Stimulated activated CD8-positive, alpha-beta memory T cell treated with anti-CD3 and anti-CD28 coated beads, Interleukin-4, amount 100 ng/mL, for 4 hours (primary cell): ENCODE data around the gene LSAMP.

Experiments
- DNase-seq, 2 donors: peaks; one replicate each; pipeline ENCODE4 v3.0.0-alpha.2; 2020; ENCODE audit warnings: low read depth in 2 of 2, low spot score in 1 of 2

Gene LSAMP

DNA sequence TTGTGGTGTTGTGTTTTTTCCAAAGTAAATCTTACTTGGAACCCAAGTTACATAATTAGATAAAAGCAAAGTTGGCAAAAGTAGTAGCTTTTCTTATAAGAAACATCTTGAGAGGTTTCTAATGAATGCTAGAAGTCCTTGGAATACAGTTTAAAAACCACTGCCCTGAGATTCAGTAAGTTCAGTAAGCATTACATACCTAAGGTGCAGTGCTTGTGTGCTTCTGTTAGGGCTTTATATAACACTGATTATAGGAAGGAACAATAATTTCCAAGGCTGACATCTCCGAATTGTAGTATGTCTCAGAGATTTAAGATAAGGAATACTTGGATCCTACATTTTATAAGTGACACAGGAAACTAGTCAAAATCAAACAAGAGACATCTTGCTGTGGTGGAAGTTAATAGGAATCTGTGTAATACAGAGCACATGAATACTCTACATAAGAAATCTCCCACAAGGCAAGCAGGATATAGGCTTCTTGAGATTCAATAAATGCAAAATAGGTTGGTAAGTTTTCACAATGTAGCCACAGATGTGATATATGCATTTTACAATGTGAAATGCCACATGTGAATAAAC is 268.2 kb downstream of the LSAMP start:
- DNase-seq, result no peak

DNA sequence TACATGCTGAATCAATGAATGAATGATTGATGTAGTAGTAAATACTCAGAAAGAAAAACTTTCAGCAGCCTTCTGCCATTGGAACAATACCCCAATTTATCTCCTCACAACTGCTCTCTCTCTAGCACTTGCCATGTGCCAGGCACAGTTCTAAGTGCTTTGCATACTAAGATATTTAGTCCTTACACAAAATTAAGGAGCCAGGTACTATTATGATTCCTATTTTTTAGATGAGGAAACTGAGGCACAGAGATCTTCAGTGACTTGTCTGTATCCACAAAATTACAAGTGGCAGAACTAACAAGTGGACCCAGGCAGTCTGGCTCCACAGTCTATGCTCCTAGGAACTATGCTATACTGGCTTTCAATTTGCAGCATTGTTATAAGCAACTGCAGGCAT is 279.2 kb downstream of the LSAMP start:
- no peak for DNase-seq

DNA sequence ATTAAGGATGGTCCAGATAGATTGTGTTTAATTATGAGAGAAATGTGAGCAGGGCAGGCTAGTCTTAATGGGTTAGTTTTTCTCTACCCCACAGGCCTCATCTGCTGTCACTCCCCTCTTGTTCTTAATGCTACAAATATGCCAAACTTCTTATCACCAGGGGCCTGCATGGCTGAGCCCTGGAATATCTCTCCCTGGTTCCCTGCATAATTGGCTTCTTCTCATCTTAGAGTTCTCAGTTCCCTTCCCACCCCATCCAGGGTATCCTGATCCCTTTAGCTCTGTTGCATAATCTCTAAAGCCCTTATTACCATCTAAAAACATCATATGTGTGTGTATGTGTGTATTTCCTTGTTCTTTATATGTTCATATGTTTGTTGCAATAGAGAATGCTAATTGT is 279.6 kb downstream of the LSAMP start:
- no peak for DNase-seq

DNA sequence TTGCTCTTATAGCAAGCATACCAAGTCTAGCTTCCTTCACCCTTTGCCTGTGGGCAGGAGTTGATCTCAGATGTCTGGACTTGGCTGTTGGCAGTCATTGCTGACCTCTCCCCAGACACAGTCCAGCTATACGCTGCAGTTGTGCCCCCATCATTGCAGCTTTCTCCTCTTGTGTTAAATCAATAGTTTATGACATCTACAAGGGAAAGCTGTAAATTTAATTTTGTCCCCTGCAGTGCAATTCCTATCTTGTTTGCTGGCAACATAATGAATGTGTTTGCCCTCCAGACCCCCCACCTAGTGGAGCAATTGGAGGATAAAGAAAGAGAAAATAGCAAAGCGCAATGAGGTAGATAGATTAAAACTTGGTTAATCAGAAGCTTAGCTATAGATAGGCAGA is 280.2 kb downstream of the LSAMP start:
- DNase-seq, result no peak

DNA sequence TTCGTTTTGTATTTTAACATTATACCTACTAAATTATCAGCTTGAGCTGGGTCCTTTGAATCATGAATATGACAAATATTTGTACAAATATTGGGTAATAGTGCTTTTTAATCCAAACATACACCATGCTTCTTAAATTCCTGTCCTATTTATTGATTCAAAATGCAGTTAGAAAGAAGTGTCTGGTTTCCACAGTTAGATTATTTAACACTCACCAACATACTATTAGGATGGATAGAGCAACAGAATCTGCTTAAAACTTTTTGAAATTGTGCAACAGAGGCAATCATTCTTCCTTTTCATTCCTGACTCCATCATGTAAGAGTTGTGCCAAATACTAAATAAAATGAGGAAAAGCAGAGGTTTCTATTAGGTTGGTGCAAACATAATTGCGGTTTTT is 281.2 kb downstream of the LSAMP start:
- DNase-seq, result no peak

DNA sequence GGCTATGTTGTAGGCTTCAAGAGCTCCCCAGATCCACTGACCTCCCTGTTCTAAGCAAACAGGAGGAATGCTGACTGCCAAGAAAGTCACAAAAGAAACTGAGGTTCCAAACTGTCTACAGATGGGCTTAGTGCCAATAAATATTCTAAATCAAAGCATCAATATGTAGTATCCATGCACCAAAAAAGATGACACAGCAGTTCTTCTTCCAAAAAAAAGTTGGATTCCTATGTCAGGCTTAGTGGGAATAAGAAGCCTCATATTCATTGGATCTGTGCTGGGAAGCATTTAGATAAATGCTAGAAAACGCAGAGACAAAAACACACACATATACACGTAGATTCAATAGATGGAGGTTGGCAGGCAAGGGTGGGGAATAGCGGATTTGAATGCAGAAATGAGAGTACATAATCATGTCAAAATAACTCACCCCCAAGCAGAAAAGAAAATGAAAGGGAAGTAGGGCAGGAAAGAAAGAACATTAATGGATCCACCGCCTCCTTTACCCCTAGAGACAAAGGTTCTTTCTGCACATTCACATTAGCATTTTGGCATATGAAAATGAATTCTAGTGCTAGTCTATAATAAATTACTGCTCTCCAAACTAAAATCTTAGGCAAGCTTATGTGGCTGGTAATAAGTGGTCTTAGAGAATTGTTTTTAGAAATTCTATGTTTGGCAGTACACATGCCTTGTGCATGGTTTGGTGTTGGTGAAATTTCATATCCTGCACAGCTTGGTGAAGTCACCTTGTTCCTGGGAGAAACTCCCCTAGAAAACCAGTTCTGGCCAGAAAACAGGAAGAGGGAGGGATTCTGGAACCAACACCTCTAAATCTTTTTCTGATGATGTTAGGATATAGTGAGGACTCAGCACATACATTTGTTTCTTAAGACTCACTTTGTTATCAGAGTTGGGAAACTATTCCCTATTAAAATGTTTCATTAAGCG is 283.4 kb downstream of the LSAMP start:
- no peak for DNase-seq

DNA sequence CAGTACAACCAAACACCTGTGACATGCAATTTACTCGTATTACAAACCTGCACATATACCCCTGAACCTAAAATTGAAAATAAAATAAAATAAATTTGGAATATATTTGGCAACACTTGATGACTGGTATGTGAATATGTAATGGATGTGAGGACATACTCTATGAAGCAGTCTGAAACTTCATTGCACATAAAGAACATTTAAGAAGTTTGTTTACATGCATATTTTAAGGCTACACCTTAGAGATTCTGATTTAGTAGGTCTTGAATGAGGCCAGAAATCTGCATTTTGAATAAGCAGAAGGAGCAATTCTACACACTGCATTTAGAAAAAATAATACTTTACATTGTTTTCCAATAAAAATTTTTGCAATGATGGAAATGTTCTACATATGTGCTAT is 284.7 kb downstream of the LSAMP start:
- DNase-seq, result no peak

DNA sequence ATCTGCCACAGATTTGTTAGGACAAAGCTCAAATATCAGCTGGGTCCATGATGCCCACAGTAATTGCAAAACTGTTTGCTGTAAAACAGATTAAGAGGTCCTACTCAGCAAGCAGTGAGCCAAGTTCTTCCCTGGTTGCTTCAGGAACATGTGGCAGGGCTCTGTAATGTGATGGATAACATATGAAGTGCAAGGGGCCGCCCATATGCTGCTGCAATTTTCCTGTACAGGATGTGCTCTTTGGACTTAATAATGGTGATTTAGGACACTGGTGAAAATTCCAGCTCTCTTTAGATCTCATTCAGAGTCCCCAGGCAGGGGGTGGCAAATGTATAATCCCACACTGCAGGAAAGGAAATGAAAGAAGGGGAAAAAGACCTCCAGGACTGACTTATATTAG is 289.4 kb downstream of the LSAMP start:
- DNase-seq, result no peak

DNA sequence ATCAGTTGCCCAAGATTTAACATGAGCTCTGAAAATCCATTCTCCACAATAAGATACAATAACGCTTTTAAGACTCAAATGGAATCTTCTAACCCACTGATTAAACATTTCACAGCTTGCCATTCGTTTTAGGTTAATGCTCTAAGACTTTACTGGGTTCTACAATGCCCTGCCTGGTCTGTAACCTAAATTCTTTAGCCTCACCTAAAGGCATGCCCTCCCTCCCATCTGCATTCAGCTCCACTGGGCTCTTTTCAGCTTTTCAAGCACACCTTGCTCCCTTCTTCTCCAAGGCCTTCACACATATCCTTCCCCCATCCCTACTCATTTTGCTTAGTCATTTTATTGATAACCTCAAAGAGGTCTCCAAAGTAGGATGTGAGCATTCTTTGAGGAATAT is 290.9 kb downstream of the LSAMP start:
- no peak for DNase-seq

DNA sequence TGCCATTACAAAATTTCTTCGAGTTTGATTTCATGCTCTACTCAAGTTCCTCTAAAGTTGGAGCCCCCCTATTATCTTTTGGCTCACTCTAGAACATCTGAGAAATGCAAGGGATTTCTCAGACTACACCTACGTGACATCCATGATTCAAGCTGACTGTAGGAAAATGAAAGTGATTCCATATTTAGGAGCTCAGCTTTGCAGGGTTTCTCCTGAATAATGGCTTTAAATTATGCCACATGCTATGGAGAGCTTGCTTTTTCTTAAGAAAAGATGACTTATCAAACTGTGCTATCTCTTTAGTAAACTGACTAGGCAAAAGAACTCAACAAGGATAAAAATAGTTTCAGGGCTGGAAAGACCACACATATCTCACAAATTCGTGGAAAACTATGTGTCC is 292.1 kb downstream of the LSAMP start:
- DNase-seq, result no peak

DNA sequence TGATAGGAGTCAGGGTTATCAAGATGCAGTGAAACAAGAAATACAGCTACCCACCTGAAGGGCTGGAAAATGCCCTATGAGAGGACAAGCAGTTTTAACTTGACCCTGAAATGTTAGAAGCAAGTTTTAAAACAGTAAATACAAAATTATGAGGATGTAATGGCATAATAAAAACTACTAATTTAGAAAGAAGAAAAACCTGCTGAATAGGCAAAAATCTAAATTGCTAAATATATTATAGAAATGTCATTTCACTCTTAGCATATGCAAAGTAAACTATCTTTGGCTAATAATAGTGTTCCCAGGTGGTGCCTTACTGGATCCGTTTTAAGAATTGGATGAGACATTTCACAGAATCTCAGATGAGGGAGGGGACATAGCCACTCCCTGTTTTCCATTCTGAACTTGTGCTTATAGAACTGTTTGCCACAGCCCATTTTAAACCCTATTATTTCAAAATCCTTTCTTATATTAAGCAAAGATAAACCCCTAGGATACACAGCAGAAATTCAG is 294.6 kb downstream of the LSAMP start:
- DNase-seq, result no peak

DNA sequence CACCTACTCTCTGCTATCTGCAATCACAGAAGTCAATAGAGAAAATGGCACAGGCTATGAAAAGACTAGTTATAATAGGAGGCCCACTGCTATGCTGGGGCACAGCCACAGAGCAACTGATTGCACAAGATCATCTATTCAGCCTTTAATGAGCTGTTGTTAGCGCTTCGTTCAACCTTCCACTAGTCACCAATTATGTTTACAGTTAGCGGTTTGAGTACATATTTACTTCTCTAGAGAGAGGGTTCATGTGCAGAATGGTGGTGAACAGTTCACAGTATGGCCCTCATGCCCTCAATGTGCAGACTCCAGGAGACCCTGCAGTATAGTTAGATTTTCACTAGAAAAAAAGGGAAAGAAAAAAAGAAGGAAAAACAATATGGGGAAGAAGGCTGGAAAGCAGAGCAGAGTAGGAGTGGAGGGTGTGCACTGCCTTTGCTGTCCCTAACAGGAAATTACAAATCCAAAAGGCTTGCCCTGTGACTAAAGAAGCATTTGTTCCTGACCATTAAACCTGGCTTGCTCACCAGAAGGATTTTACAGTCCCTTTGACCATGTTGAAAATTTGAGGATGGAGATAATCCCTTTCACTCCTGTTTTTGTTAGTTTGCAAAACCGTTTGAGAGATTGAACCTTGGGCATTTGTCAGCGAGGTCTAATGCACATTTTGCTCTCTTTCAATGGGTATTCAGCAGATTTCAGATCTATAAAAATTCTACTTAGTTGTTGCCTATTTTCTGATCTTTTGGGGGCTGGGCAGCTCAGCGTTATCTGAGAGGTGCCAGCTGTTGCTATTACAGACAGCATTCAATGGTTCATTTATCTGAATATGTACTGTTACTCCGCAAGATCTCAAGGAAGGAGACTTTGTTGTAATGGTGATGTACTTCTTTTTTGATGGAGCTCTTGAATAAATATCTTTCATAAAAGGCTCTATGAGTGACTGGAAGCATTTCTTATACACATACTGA is 296.1 kb downstream of the LSAMP start:
- DNase-seq, result no peak

DNA sequence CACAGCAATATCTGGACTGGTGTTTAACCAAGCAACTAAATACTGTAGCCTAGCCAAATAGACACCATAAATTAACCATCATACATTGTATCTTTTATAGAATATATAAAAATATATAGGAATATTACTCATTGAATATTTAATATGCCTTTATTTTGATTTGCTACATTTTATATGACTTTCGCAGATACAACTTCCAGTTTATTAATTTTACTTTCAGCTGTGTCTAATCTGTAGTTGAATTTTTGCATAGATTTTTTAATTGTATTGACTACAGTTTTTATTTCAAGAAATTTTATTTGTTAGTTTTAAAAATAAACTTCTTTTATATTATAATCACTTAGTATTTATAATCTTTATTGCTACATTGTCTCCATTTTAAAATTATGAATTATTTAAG is 299.7 kb downstream of the LSAMP start:
- no peak for DNase-seq

DNA sequence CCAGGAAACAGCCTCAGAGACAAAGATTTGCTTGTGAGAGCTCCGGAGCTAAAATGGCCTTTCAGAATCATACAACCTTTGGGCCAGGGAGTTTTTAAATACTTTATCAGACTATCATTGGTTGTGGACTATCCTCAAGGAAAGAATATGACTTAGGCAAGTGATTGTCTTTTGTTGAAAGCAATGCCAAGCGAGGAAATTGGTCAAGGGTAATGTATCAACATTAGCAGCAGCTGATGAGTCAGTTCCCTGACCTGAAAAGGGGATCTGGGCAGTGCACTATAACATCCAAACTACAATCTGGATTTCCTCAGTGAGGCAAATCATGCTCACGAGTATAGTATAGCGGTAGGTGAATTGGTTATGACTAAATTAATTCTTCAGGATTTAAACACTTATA is 303.6 kb downstream of the LSAMP start:
- DNase-seq, result no peak

DNA sequence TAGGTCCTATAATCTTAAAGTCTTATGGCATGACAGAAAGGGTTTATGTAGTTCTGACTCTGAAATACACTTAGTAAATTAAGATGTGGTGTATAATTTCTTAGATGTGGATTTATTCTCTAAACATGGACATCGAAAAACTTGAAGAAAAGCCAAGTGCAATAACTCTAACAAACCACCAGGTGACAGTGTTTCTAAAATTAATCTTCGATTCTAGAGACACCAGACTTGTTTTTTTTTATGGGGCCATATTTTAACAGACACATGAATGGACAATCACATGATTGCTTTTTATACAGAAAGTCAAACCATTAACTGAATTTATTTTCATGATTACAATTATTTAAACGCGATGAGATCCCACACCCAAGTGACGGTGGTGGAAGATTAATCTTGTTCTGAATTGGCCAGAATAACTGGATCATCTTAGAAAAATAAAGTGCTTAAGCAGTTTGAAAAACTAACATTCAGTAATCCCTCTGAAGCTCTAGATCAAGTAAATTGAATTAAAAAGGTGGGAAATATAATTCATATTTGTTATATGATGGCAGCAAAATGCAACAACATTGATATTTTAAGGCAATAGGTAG is 305.1 kb downstream of the LSAMP start:
- DNase-seq, result no peak

DNA sequence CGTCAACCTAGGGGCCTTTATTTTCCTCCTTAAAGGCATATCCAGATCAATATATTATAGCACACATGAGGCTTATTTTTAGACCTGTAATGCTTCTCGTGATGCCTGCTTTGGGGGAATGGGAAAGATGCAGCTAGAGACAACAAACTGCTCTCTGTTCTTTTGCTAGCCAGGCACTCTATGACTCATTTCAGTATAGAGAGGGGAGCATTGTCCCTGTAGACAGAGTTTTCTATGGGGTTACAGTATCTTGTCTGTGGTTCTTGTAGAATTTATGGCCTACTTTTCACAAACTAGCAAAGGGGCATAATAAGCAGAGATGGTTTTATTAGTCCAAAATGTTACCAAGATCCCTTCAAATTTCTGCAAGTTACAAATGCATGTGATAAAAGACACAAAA is 305.6 kb downstream of the LSAMP start:
- no peak for DNase-seq

DNA sequence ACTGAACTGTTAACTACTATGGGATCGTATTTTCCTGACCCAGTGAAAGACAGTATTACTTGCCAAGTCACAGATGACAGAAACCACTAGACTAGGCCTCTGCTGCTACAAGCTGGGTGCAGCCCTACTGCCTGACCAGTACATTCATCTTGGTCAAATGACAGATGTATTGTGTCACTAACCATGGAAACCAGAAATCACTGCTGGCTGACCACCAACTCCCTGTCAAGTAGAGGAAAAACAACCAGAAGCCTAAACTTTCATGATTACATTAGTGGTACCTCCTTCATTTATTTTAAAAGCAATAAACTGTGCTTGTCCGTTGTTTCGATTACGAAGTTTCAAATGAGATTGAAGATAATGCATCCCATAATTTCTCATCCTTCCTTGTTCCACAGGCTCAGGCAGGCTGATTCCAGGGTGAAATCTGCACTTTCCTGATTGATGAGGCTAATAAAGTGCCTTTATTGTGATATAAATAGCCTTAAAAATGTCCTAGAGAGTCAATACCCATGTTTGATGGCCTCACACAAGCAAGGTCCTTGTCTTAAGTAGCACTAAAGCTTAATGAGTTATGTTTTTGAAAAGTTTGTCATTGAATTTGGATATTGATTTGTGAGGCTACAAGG is 309.7 kb downstream of the LSAMP start:
- no peak for DNase-seq

DNA sequence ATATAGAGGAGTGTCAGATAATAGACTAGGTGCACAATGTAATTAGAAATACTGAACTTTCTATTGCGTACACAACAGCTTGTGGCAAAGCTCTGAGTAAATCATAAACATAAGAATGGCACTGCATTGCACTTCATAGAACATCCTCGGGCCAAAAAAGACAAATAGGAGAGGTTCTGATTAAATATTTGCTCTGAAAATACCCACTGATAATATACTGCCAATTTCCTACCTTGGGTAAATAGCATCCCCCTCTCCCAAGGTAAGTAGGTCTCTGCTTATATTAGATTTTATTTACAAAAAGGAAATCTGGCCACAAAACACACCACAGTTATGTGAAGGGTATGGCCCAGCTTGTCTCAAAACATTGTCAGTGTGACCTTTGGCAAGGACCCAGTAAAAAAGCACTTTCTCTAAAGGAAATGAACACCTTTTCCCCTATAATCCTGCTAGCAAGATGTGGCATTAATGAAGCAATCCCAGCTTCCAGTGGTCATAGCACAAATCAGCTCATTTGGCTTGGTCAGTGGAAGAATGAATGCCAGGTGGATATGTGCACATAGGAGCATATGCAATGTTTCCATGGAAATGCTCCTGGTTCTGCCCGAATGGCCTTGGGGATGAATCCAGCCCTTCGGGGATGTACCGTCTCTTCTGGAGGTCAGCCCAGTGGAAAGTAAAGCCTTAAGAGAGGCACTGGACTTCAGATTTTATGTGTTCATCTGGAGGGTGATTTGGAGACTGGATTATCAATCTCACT is 315.9 kb downstream of the LSAMP start:
- DNase-seq, result no peak

DNA sequence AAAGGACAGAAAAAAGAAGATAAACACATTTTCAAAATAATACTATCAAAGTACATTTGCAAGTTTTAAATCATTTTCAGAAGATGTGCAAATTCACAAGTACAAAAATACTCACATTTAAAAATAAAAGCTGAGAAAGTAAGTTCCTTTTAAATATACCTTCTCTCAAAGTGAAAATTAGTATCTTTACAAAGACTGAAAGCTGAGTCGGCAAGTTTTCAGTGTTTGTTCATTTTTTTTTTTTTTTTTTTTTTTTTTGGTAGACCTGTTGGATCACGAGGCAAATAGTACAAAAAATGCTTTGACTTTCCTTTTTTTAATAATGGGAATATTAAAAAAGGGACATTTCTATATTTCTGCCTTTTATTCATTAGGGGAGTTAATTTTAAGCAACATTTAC is 317.8 kb downstream of the LSAMP start:
- no peak for DNase-seq

DNA sequence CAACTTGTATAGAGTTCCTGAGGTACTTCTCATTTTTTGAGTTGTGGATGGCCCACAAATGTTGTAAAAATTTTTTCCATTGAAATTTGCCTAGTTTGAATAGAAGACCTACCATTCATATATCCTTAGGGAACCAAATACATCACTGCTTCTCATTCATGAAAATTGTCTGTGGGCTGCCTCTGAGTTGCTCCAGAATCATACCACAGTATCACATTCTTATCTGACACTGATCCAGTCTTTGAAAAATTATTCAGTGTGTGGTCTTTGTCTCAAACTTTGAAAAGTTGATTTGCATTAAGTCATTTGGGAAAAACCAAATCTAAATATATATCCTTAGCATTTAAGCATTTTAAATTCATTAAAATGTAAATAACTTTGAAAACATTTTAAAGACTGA is 321.1 kb downstream of the LSAMP start:
- no peak for DNase-seq
